ENCODE data around the gene ANK3. TPM values are rescaled to one million over a fixed set of nuclear protein-coding genes. Genes with fewer than 3 reads are reported as not detected.

ANK3 gene
- total RNA-seq, 2 experiments from 2014 or later, result 43.5 to 47.1 TPM

DNA sequence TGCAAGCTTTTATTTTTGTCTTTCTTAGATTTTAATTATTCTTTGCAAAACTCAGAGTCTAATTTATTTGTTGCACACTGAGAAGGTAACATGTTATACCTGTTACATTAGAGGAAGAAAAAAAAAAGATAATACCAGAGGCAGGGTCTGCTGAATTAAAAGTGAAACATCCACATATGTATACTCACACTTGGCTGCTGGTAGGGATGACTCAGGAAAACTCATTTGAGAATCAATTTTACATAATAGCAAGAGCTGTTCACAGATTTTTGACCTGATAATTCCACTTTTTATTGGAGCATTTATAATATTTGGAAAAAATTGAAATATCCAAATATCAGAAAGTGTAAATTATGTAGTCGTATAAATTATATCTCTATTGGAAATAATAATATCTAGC lies 405.3 kb downstream of the ANK3 start:
- ChIA-PET POLR2A (no interaction called here), CTCF (no interaction called here)
- Mint-ChIP-seq H3K36me3 (ENCODE audit: low read depth) (no peaks in the 10 kb centered on the region), H3K27me3 (peaks cover 21% of the 10 kb centered on the region), H3K4me3 (no peak overlapping the region), H3K27ac (no peak overlapping the region), H3K9me3 (no peaks in the 10 kb centered on the region), H3K4me1 (no peaks in the 10 kb centered on the region)
- no peak for DNase-seq

DNA sequence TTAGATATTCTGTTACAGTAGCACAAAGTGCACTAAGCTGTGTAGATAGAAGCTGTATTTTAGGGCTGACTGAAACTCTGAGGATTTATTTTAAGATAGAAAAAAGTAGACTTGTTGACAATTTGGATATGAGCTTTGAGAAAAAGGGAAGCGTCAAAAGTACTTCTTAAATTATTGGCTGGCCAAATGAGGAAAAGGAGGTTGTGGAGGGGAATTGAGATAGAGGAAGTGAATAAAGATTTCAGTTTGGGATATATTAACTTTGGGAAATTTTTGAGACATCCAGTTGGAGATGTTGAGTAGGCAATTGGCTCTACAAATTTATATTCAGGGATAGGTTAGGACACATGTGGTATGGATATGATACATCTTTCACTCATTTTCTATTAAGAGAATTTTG lies 409.3 kb downstream of the ANK3 start:
- Mint-ChIP-seq H3K27me3 (no peaks in the 10 kb centered on the region), H3K4me3 (no peak overlapping the region), H3K9me3 (peaks cover 15% of the 10 kb centered on the region), H3K36me3 (ENCODE audit: low read depth) (peaks cover 3% of the 10 kb centered on the region), H3K4me1 (no peaks in the 10 kb centered on the region), H3K27ac (no peak overlapping the region)
- no peak for DNase-seq
- ChIA-PET CTCF (no interaction called here), POLR2A (no interaction called here)

DNA sequence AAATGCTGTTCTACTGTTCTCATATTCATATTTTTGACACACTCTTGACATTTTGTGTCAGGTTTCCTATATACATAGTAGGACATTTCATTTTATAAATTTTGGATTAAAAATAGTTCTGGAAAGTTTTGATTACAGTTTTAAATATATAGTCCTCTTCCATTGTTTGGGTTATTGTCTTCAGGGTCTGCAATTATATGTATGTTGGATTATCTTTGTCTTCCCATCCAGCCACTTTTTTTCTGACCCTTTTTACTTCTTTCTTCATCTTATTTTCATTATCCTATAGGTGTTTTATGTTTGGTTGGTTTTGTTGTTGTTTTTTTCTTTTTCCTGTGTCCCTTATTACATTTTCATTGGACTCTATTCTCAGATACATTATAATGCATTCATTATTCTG lies 412.2 kb downstream of the ANK3 start:
- no peaks in the 10 kb centered on the region for H3K4me1 Mint-ChIP-seq
- H3K36me3 Mint-ChIP-seq (ENCODE audit: low read depth), result peaks cover 3% of the 10 kb centered on the region
- peaks cover 15% of the 10 kb centered on the region for H3K9me3 Mint-ChIP-seq
- ChIA-PET POLR2A (no interaction called here), CTCF (no interaction called here)
- no peak for DNase-seq
- no peak overlapping the region for H3K4me3 Mint-ChIP-seq
- no peak overlapping the region for H3K27ac Mint-ChIP-seq
- no peaks in the 10 kb centered on the region for H3K27me3 Mint-ChIP-seq

DNA sequence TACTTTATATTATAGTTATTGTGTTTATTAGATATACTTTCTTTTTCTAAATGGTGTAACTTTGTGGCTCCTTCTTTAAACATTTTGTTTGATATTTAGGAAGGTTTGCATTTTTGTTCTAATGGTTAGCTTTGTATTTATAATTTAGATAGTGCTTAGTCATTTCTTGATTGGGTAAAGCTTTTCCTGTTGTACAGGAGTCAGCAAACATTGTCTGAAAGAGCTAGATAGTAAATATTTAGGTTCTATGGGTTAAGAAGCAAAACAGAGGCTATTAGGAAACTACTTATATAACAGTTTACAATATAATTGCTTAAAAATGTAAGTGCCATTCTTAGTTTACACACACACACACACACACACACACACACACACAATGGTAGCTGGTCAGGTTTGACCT lies 412.8 kb downstream of the ANK3 start:
- ChIA-PET POLR2A (no interaction called here), CTCF (no interaction called here)
- Mint-ChIP-seq H3K27ac (no peak overlapping the region), H3K27me3 (no peaks in the 10 kb centered on the region), H3K4me1 (no peaks in the 10 kb centered on the region), H3K4me3 (no peak overlapping the region), H3K36me3 (ENCODE audit: low read depth) (peaks cover 3% of the 10 kb centered on the region), H3K9me3 (peaks cover 15% of the 10 kb centered on the region)
- DNase-seq, result no peak
